ENCODE data around the gene SLFN12. TPM values are rescaled to one million over a fixed set of nuclear protein-coding genes. Genes with fewer than 3 reads are reported as not detected.
"Not testable (repeated sequence)": the region's sequence is repeated elsewhere in the genome, so short reads cannot be mapped to it uniquely, and the experiment has no call there.

The SLFN12 gene
- total RNA-seq, result 1 to 10 TPM; 5.4 TPM

DNA sequence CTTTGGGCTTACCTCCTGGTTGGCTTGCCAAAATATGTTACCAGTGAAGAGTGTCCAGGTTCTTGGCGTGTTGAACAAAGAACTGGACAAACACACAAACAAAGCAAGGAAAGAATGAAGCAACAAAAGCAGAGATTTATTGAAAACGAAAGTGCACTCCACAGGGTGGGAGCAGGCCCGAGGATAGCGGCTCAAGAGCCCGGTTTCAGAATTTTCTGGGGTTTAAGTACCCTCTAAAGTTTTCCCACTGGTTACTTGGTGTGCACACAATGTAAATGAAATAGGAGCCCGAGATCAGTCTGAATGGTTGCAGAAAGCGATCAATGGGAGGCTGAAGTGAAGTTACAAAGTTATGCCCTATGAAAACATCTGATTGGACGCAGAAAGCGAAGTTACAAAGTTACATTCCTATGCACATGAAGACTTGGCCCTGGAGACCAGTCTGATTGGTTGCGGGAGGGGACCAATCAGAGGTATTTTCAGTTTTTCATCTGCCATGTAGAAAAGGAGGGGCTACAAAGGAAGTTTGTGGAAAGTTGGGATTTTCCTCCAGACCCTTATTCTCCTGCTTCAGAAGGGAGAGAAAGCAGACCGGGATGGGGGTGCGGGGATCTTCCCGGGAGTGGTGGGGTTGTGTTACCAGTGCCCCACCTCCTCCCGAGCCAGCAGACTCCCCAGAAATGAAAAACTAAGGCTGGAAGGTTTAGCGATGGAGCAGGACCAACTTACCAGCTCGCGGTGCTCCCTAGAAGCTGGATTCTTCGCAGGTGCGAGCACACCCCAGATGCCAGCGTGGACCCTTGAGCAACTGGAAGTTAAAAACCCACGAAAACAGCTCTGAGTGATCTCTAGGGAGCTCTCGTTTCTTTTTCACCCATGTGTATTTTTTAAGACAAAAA is at the start of gene SLFN12:
Gene SLFN12 (minus strand): TSS at position 325 of the 899 bp plus-strand sequence. CDS start 9,472 bp downstream, outside the sequence.
- peaks cover 40% of the 10 kb centered on the region for H3K4me1 Mint-ChIP-seq
- no peaks in the 10 kb centered on the region for H3K9me3 Mint-ChIP-seq (ENCODE audit: low read depth)
- DNase-seq, result peak; percentile 63
- POLR2A ChIA-PET, result interaction anchor here (1.7 kb wide), 1 partner anchor 59 kb away, joined by 7 read pairs; the partner anchor contains the start of gene SLFN11
- CTCF ChIA-PET, result interaction anchor here (0.8 to 1.9 kb wide), 4 partner anchors 23 to 195 kb away, joined by 3 to 6 read pairs (median 4); no protein-coding TSS in a partner anchor
- H3K27me3 Mint-ChIP-seq, result no peaks in the 10 kb centered on the region
- ATAC-seq, result peak; percentile 83
- peak within 1 kb of the TSS; percentile 90 for H3K4me3 Mint-ChIP-seq
- H3K36me3 Mint-ChIP-seq (ENCODE audit: low read depth), result peaks cover 2% of the 10 kb centered on the region
- intact Hi-C loops (cut with DNase I, micrococcal nuclease), result loop anchor here in 1 of 2 experiments (1.0 to 10.0 kb wide), 7 partner anchors 16 to 372 kb away; partner anchors contain the start of genes NLE1, SLFN11, SLFN12L and SLFN13
- H3K27ac Mint-ChIP-seq, result peak within 1 kb of the TSS; percentile 98

- ATAC-seq (no peak), DNase-seq (no peak)
- H3K9me3 Mint-ChIP-seq (ENCODE audit: low read depth), result peaks cover 40% of the 10 kb centered on the region
- ChIA-PET POLR2A (no interaction called here), CTCF (interaction anchor here (0.7 kb wide), 1 partner anchor 167 kb away, joined by 4 read pairs; no protein-coding TSS in a partner anchor)
- H3K36me3 Mint-ChIP-seq (ENCODE audit: low read depth), result peaks cover 81% of the 10 kb centered on the region
- peaks cover 14% of the 10 kb centered on the region for H3K4me1 Mint-ChIP-seq
- H3K27me3 Mint-ChIP-seq, result no peaks in the 10 kb centered on the region
- H3K27ac Mint-ChIP-seq, result no peak overlapping the region
- intact Hi-C loops (cut with DNase I, micrococcal nuclease), result no loop called here
- H3K4me3 Mint-ChIP-seq, result no peak overlapping the region
These were observed 47.0 kb upstream of the SLFN12 start for GRCh38 chr17:35479271-35479670.

DNA sequence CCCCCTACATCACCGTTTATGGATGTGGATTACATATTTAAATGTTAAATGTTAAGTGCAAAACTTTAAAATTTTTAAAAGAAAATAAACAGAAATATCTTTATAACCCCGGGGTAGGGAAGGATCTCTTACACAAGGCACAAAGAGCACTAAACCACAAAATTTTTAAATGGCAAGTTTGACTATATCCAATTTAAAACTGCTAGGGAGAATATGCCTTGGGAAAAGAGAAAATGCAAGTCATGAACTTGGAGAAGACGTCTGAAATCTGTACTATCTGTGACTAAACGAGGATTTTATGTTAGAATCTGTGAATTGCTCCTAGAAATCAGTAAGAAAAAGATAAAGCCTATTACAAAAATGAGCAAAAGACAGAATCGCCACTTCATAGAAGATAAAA is 44.9 kb upstream of the SLFN12 start:
- POLR2A ChIA-PET, result no interaction called here
- Mint-ChIP-seq H3K27me3 (no peaks in the 10 kb centered on the region), H3K4me1 (peaks cover 14% of the 10 kb centered on the region), H3K27ac (no peak overlapping the region), H3K36me3 (ENCODE audit: low read depth) (peaks cover 78% of the 10 kb centered on the region), H3K9me3 (ENCODE audit: low read depth) (peaks cover 41% of the 10 kb centered on the region), H3K4me3 (no peak overlapping the region)
- CTCF ChIA-PET, result no interaction called here
- DNase-seq (no peak), ATAC-seq (no peak)
- intact Hi-C loops (cut with DNase I, micrococcal nuclease), result no loop called here

DNA sequence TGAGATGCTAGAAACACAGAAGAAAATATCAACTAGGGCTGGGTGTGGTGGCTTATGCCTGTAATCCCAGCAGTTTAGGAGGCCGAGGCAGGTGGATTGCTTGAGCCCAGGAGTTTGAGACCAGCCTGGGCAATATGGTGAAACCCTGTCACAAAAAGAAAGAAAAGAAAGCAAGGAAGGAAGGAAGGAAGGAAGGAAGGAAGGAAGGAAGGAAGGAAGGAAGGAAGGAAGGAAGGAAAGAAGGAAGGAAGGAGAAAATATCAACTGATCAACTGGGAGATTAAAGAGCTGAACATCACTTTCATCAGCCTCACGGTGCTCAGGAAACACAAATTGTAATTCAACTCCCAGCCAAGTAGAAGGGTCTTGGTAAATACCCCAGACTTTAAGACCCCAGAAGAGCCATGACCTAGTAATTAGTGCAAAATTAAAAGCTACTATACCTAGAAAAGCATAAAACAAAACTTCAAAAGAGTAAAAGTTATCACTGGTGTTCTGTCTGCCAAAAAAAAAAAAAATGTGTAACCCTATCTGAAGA is 44.1 kb upstream of the SLFN12 start:
- Mint-ChIP-seq H3K36me3 (ENCODE audit: low read depth) (peaks cover 76% of the 10 kb centered on the region), H3K4me1 (peaks cover 14% of the 10 kb centered on the region), H3K27ac (no peak overlapping the region), H3K27me3 (no peaks in the 10 kb centered on the region), H3K9me3 (ENCODE audit: low read depth) (peaks cover 43% of the 10 kb centered on the region), H3K4me3 (no peak overlapping the region)
- no peak for DNase-seq
- intact Hi-C loops (cut with DNase I, micrococcal nuclease), result no loop called here
- ChIA-PET CTCF (no interaction called here), POLR2A (no interaction called here)
- ATAC-seq, result no peak

DNA sequence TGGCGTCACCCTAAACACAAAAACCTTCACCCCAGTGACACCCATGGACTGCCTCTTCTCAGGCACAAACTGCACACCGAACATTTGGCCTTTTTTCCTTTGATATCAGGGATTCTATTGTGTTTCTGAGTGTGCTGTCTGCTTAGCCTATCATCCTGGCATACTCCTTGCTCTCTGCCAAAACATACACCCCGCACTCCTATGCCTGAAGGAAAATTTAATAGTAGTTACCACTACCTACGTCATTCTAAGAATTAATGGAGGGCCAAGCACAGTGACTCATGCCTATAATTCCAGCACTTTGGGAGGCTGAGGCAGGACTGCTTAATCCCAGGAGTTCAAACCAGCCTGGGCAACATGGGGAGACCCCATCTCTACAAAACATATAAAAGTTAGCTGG is 36.2 kb upstream of the SLFN12 start:
- ATAC-seq, result no peak
- POLR2A ChIA-PET, result no interaction called here
- Mint-ChIP-seq H3K27ac (no peak overlapping the region), H3K4me1 (peaks cover 22% of the 10 kb centered on the region), H3K36me3 (ENCODE audit: low read depth) (peaks cover 24% of the 10 kb centered on the region), H3K27me3 (no peaks in the 10 kb centered on the region), H3K9me3 (ENCODE audit: low read depth) (peaks cover 24% of the 10 kb centered on the region), H3K4me3 (no peak overlapping the region)
- CTCF ChIA-PET, result interaction anchor here (0.6 to 1.2 kb wide), 3 partner anchors 11 to 134 kb away, joined by 3 to 4 read pairs (median 3); no protein-coding TSS in a partner anchor
- intact Hi-C loops (cut with DNase I, micrococcal nuclease), result no loop called here
- no peak for DNase-seq

GRCh38 chr17:35467824-35468223 is 35.5 kb upstream of the SLFN12 start:
- Mint-ChIP-seq H3K36me3 (ENCODE audit: low read depth) (peaks cover 18% of the 10 kb centered on the region), H3K4me3 (no peak overlapping the region), H3K27me3 (no peaks in the 10 kb centered on the region), H3K27ac (peak overlapping the region; percentile 6), H3K9me3 (ENCODE audit: low read depth) (peaks cover 24% of the 10 kb centered on the region), H3K4me1 (peaks cover 22% of the 10 kb centered on the region)
- no peak for DNase-seq
- CTCF ChIA-PET, result interaction anchor here (1.2 to 1.6 kb wide), 3 partner anchors 10 to 156 kb away, joined by 3 to 4 read pairs (median 4); no protein-coding TSS in a partner anchor
- POLR2A ChIA-PET, result no interaction called here
- intact Hi-C loops (cut with DNase I, micrococcal nuclease), result no loop called here
- ATAC-seq, result peak; percentile 42

GRCh38 chr17:35460354-35460851 is 28.1 kb upstream of the SLFN12 start:
- peak overlapping the region; percentile 39 for H3K4me3 Mint-ChIP-seq
- DNase-seq (peak; percentile 62), ATAC-seq (peak; percentile 82)
- peaks cover 9% of the 10 kb centered on the region for H3K9me3 Mint-ChIP-seq (ENCODE audit: low read depth)
- peaks cover 13% of the 10 kb centered on the region for H3K4me1 Mint-ChIP-seq
- no peaks in the 10 kb centered on the region for H3K27me3 Mint-ChIP-seq
- H3K36me3 Mint-ChIP-seq (ENCODE audit: low read depth), result peaks cover 14% of the 10 kb centered on the region
- intact Hi-C loops (cut with DNase I, micrococcal nuclease), result no loop called here
- H3K27ac Mint-ChIP-seq, result peak overlapping the region; percentile 68
- CTCF ChIA-PET, result no interaction called here
- POLR2A ChIA-PET, result no interaction called here

DNA sequence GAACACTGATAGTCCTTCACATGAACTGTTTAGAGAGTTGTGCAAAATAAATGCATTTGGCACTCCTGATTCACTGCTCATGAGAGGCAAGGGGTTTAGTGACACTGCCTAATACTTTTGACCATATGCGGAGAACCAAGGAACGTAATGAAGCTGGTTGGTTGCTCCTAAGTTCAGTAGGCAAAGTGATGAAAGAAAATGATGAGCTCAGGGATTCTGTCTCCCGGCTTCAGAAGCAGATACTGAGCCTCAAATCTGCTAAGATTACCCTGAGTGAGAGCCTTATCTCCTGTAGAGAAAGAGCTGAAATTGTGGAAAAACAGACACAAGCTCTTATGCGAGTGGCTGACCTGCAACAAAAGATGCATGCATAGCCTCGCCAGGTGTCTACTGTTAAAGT is 21.7 kb upstream of the SLFN12 start:
- H3K27ac Mint-ChIP-seq; H3K4me3 Mint-ChIP-seq; H3K36me3 Mint-ChIP-seq (ENCODE audit: low read depth); H3K4me1 Mint-ChIP-seq; ATAC-seq; intact Hi-C loops (cut with DNase I, micrococcal nuclease); CTCF ChIA-PET; DNase-seq; H3K27me3 Mint-ChIP-seq; H3K9me3 Mint-ChIP-seq (ENCODE audit: low read depth): not testable (repeated sequence)
- POLR2A ChIA-PET, result interaction anchor here (0.6 kb wide), 1 partner anchor 115 kb away, joined by 4 read pairs; no protein-coding TSS in a partner anchor

DNA sequence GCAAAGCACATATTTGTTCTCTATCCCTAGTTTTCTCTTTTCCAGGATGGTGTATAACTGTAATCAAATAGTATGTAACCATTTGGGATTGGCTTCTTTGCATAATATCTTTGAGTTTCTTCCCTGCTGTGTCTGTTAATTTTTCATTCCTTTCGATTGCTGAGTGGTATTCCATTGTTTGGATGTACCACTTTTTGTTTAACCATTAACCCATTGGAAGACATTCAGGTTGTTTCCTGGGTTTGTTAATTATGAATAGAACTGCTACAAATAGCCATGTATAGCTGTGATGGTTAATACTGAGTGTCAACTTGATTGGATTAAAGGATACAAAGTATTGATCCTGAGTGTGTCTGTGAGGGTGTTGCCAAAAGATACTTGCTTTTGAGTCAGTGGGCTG is 20.9 kb upstream of the SLFN12 start:
- H3K4me3 Mint-ChIP-seq, result no peak overlapping the region
- H3K27ac Mint-ChIP-seq, result no peak overlapping the region
- H3K27me3 Mint-ChIP-seq, result no peaks in the 10 kb centered on the region
- ChIA-PET POLR2A (no interaction called here), CTCF (no interaction called here)
- H3K4me1 Mint-ChIP-seq, result peaks cover 1% of the 10 kb centered on the region
- H3K9me3 Mint-ChIP-seq (ENCODE audit: low read depth), result no peaks in the 10 kb centered on the region
- intact Hi-C loops (cut with DNase I, micrococcal nuclease), result no loop called here
- no peaks in the 10 kb centered on the region for H3K36me3 Mint-ChIP-seq (ENCODE audit: low read depth)
- DNase-seq (no peak), ATAC-seq (no peak)

DNA sequence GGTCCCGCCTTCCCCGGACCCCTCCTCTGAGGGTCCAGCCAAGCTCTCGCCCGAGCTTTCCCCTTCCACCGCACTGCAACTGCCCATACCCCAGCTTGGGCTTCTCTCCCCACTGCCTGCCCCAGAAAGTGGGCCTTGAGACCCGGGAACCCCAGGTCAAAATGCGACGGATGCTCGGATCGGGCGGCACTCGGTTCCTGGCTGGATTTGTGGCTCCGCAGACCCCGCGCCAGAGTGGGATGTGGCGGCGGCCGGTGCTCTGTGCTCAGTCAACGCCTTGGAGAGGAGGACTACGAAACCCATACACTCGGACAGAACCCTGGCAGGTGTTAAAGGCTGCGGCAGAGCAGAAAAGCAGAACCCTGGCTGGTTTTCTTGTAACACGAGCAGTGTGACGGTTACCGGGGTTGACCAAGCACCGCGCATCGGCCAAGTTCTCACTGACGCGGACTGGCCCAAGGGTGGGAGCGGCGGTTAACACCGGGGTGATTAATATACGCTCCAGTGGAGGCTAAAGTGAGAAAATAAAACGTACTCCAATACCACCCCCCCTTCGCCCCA is 17.2 kb upstream of the SLFN12 start:
- no peaks in the 10 kb centered on the region for H3K27me3 Mint-ChIP-seq
- intact Hi-C loops (cut with DNase I, micrococcal nuclease), result loop anchor here (2.0 to 5.0 kb wide), 4 partner anchors 37 to 137 kb away; partner anchors contain the start of gene SLFN12L (in 1 of the 2)

GRCh38 chr17:35448899-35449227 is 16.6 kb upstream of the SLFN12 start:
- H3K4me3 Mint-ChIP-seq, result peak overlapping the region; percentile 46
- no peak for ATAC-seq

More for the DNA sequence above, 17.2 kb upstream of the SLFN12 start:
- peaks cover 15% of the 10 kb centered on the region for H3K4me1 Mint-ChIP-seq
- POLR2A ChIA-PET, result no interaction called here
- ATAC-seq (no peak), DNase-seq (no peak)
- CTCF ChIA-PET, result interaction anchor here (0.7 kb wide), 1 partner anchor 340 kb away, joined by 3 read pairs; no protein-coding TSS in a partner anchor
- H3K9me3 Mint-ChIP-seq (ENCODE audit: low read depth), result no peaks in the 10 kb centered on the region
- no peak overlapping the region for H3K4me3 Mint-ChIP-seq
- no peak overlapping the region for H3K27ac Mint-ChIP-seq
- H3K36me3 Mint-ChIP-seq (ENCODE audit: low read depth), result no peaks in the 10 kb centered on the region

More at GRCh38 chr17:35448899-35449227, 16.6 kb upstream of the SLFN12 start:
- POLR2A ChIA-PET, result no interaction called here
- no peaks in the 10 kb centered on the region for H3K9me3 Mint-ChIP-seq (ENCODE audit: low read depth)
- no peaks in the 10 kb centered on the region for H3K27me3 Mint-ChIP-seq
- H3K27ac Mint-ChIP-seq, result no peak overlapping the region
- no peaks in the 10 kb centered on the region for H3K36me3 Mint-ChIP-seq (ENCODE audit: low read depth)
- DNase-seq, result no peak
- CTCF ChIA-PET, result interaction anchor here (0.7 to 1.3 kb wide), 8 partner anchors 21 to 341 kb away, joined by 3 to 4 read pairs (median 3); no protein-coding TSS in a partner anchor
- intact Hi-C loops (cut with DNase I, micrococcal nuclease), result loop anchor here (1.0 to 5.0 kb wide), 9 partner anchors 16 to 204 kb away; partner anchors contain the start of genes SLFN11 (in 1 of the 2) and SLFN12L (in 1 of the 2)
- peaks cover 15% of the 10 kb centered on the region for H3K4me1 Mint-ChIP-seq
